CD4-positive, alpha-beta T cell treated with Interleukin-4 for 4 hours (primary cell): Measurements from ENCODE around the gene ZNF750.

Source experiments
- DNase-seq: peaks from one replicate; pipeline ENCODE4 v3.0.0-alpha.2; 2020

Gene ZNF750

GRCh38 chr17:82810644-82811430, 29.0 kb downstream of the ZNF750 start:
- DNase-seq, result no peak

GRCh38 chr17:82808921-82809905, 30.6 kb downstream of the ZNF750 start:
- no peak for DNase-seq

- no peak for DNase-seq
Observed at GRCh38 chr17:82808006-82808405, 31.8 kb downstream of the ZNF750 start.

- no peak for DNase-seq
Observed at GRCh38 chr17:82807562-82807961, 32.3 kb downstream of the ZNF750 start.

GRCh38 chr17:82807101-82807500, 32.7 kb downstream of the ZNF750 start:
- no peak for DNase-seq

GRCh38 chr17:82806645-82807044, 33.2 kb downstream of the ZNF750 start:
- DNase-seq, result no peak

- no peak for DNase-seq
Observed at GRCh38 chr17:82805823-82806222, 34.0 kb downstream of the ZNF750 start.

- no peak for DNase-seq
Observed at GRCh38 chr17:82805254-82805653, 34.6 kb downstream of the ZNF750 start.

- no peak for DNase-seq
Observed at GRCh38 chr17:82804442-82805191, 35.2 kb downstream of the ZNF750 start.

GRCh38 chr17:82803606-82804005, 36.2 kb downstream of the ZNF750 start:
- DNase-seq, result no peak

- no peak for DNase-seq
Observed at GRCh38 chr17:82803185-82803584, 36.6 kb downstream of the ZNF750 start.

- DNase-seq, result no peak
Observed at GRCh38 chr17:82802075-82802780, 37.6 kb downstream of the ZNF750 start.

GRCh38 chr17:82801377-82801970, 38.3 kb downstream of the ZNF750 start:
- DNase-seq, result no peak

- DNase-seq, result no peak
Observed at GRCh38 chr17:82800885-82801284, 38.9 kb downstream of the ZNF750 start.

GRCh38 chr17:82799591-82799990, 40.2 kb downstream of the ZNF750 start:
- no peak for DNase-seq

GRCh38 chr17:82798752-82799151, 41.1 kb downstream of the ZNF750 start:
- DNase-seq, result no peak

- no peak for DNase-seq
Observed at GRCh38 chr17:82797061-82797460, 42.8 kb downstream of the ZNF750 start.

GRCh38 chr17:82795615-82796014, 44.2 kb downstream of the ZNF750 start:
- no peak for DNase-seq

- no peak for DNase-seq
Observed at GRCh38 chr17:82794781-82795482, 44.9 kb downstream of the ZNF750 start.

GRCh38 chr17:82793974-82794630, 45.7 kb downstream of the ZNF750 start:
- no peak for DNase-seq

- DNase-seq, result no peak
Observed at GRCh38 chr17:82791532-82791931, 48.3 kb downstream of the ZNF750 start.
